Fibroblast of skin of right quadriceps (primary cell): Measurements from ENCODE around the gene ALDH1A2.
"Not testable (repeated sequence)": the region's sequence is repeated elsewhere in the genome, so short reads cannot be mapped to it uniquely, and the experiment has no call there.

Experiments used
- DNase-seq: peaks from one replicate; pipeline ENCODE4 v3.0.0-alpha.2; 2013

Gene ALDH1A2

DNA sequence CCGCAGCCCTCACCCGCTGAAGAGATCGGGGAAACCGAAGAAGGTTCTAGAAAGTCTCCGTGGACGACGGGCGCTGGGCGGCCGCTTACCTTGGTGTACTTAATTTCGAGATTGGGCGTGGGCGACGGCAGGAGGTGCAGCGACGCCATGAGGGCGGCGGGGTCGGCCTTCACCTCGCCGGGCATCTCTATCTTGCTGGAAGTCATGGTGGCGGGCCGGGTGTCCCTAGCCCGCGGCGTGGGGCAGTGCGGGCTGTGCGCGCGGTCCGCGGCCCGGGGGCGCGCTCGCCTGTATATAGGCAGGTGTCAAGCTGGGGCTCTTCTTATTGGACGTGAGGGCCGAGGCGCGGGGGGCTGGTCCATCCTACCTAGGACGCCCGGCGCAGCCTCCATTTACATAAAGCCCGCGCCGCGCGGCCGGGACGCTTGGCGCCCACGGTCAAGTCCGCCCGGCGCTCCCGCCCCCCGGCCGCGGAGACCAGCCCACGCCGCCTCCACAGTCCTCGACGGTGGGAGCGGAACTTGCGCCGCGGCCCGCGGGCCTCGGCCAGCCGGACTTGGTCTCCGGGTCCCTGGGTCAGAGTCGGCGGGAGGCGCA lies at the start of gene ALDH1A2:
TSS of gene ALDH1A2 (minus strand) at position 267 of the 597 bp plus-strand sequence. CDS start at position 206, 61 bp downstream.
- DNase-seq, result no peak

DNA sequence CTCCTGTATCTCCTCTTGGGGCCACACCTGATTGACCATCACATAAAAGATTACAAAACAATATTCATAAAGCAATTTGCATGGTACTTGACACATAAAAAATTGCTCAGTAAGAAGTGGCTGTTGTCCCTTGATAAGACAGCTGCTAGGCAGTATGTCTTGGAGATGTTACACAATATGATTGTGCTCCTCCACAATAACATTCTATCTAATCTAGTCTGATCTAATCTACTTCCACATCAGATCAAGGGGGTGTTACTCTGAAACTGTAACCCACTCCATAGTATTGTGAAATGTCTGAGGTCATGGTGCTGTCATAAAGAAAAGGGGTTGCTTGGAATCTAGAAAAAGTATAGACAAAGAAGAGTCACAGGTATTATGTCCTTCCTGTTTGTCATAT lies 49.3 kb upstream of the ALDH1A2 start:
- DNase-seq, result no peak

DNA sequence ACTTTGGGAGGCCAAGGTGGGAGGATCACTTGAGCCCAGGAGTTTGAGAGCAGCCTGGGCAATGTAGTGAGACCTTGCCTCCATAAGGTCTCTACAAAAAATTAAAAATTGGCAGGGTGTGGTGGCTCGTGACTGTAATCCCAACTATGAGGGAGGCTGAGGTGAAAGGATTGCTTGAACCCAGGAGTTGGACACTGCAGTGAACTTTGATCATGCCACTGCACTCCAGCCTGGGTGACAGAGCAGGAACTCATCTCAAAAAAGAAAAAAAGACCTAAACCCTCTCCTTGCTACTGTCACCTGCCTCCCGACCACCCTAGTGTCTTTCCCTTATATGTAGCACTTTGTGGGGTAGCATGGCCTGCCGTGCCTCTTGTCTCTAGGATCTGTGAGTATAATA lies 48.9 kb upstream of the ALDH1A2 start:
- DNase-seq, result no peak

DNA sequence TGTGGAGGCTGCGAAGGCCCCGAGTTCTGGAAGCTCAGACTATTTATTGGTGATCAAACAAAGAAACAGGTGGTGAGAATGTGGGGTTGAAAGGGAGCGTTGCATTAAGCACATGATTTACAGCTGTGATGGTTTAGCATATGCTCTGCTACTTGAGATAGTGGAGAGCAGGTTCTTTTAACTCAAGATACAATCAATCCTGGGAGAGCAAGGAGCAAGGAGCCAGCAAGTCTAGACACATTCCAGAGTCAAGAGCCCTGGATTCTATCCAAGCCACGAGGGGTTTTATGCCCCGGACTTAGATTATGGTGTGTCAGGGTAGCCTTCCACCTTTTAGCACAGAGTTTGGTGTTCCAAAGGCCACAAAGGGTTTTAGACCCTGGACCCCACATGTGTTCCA lies 47.8 kb upstream of the ALDH1A2 start:
- DNase-seq, result peak; percentile 8

DNA sequence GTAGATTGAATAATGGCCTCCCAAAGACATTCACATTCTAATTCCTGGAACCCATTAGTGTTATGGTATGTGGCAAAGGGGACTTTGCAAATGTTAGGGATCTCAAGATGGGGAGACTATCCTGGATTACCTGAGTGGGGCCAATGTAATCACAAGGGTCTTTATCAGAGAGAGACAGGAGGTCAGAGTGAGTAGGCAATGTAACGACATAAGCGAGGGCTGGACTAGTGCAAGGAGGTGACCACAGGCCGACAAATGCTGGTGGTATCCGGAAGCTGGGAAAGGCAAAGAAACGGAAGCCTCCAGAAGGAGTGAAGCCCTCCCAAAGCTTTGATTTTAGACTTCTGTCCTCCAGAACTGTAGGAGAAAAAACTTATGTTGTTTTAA lies 46.2 kb upstream of the ALDH1A2 start:
- DNase-seq, result no peak

DNA sequence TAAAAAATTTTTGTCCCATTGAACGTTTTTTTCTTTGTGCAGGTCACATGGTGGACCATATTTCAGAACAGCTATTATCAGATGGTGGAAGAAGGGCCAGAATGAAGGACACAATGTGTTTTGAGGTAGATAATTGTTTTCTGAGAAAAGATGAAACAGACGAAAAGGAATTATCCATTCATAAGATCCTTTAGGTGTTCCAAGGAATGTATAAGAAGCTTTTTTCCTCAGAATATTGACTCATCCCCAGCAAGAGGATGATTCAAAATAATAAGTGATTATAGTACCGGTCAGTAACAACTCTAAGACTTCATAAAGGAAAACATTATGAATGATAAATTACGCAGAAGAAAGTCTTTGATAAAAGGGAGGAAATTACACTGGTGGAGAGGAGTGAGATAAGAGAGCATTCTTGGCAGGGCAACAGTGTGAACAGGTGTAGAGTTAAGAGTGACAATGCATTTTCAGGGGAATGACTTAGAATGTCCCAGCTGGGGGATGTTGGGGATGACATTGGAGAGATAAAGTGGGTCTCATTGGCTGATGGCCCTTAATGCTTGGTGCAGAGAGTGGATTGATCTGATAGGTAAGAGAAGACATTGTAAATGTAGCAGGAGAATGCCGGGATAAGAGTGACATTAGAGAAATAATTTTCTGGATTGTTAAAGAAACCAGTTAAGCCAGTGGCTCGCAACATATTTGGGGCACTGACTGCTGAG lies 45.6 kb upstream of the ALDH1A2 start:
- no peak for DNase-seq

DNA sequence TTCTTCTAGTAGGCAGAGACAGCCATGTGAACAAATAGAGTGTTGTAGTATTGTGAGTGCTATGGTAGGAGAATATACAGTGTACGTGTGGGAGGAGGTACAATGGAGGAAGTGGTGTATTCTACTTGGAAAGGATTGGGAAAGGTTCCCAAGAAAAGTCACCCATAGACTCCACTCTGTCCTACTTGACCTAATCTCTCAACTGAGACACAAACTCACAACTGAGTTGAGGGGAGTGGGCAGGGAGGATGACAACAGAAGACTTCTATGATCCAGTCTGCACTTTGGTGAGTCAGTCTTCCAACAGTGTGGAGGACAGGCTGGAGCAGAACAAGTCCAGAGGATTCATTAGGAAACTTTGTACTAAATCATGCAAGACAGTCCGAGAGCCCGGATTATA lies 43.9 kb upstream of the ALDH1A2 start:
- no peak for DNase-seq

DNA sequence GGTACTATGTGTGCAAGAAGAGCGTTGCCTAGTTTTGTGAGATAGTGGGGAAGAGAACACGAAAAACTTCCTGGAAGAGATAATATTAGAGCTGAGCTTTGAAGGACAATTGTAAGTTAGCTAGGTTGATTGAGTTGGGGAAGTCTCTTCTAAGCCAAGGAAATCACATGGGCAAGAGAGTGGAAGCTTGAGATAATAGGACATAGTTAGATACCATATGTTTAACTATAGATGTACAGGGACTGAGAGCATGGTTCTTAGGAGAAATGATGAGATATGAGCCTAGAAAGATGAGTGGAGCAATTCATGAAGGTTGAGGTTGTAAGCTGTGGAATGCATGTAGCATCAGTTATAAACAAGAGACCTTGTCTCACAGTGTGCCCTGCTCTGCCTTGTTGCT lies 42.6 kb upstream of the ALDH1A2 start:
- no peak for DNase-seq

DNA sequence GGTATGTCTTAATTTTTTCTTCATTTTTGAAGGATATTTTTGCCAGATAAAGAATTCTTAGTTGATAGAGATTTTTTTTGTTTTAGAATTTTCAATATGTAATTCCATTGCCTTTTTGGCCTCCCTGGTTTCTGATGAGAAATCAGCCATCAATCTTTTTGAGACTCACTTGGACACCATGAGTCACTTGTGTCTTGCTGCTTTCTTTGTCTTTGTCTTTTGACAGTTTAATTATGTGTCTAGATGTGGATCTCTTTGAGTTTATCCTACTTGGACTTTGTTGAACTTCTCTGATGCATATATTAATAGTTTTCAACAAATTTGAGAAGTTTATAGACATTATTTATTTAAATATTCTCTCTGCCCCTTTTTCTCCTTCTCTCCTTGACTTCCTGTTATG lies 38.0 kb upstream of the ALDH1A2 start:
- DNase-seq, result no peak

DNA sequence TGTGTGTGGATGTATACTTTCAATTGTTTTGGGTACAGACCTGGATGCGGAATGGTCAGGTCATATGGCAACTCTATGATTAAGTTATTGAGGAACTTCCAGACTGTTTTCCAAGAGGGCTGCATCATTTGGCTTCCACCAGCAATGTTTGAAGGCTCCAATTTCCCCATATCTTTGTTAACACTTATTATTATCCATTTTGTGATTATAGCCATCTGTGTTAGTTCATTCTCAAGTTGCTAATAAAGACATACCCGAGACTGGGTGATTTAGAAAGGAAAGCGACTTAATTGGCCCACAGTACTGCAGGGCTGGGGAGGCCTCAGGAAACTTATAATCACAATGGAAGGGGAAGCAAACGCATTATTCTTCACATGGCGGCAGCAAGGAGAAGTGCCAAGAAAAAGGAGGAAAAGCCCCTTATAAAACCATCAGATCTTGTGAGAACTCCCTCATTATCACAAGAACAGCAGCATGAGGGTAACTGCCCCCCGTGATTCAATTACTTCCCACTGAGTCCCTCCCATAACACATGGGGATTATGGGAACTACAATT lies 31.1 kb upstream of the ALDH1A2 start:
- DNase-seq, result no peak

DNA sequence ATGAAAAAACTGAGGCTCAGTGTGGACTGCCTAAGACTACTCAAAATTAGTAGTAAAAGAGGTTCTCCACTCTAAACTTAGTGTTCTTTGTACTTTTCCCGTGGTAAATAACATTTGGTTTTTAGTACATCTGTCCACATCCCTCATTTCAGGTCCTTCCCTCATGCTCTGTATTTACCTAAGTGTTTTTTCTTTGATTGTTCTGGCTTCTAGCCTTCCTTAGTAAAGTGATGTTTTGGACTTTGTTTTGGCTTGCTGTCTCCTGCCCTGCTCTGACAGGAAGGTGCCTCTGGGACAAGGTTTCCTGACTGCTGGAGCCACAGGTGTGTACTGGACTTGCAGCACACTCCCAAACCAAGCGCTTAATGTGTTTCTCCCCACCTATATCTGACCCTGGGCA lies 29.9 kb upstream of the ALDH1A2 start:
- no peak for DNase-seq

DNA sequence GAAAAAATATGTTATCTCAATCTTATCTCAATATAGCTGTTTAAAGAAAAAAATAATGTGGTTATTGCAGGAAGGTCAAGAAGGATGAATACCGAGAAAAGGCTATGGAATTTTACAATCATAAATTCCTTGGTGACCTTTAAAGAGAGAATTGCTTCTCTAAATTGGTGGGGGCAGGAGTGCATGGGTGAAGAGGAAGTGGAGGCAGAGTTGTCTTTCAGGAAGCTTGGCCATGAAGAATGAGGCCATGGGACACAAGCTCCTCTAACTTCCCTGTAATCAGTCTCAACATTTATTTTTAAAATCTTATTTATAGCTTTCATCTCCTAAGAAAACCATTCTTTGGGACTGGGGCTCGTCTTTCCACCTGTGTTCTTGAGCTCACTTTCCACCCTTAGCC lies 22.4 kb upstream of the ALDH1A2 start:
- DNase-seq, result no peak

DNA sequence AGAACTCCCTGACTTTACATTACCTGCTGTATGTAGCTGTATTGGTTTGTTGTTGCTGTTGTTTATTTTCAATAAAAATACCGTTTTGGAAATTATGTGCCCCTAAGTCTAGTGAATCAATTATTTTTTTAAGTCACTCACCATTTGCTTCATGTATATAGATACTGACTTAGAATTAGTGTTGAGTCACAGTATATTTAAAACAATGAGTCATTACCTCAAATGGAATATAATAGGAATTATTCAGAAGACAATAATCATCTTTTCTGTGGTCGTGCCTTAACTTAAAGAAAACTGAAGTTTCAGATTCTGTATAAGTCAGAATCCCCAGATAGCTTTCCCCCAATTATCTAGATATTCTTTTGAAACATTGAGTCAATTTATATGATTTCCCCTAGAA lies 21.0 kb upstream of the ALDH1A2 start:
- peak; percentile 21 for DNase-seq

DNA sequence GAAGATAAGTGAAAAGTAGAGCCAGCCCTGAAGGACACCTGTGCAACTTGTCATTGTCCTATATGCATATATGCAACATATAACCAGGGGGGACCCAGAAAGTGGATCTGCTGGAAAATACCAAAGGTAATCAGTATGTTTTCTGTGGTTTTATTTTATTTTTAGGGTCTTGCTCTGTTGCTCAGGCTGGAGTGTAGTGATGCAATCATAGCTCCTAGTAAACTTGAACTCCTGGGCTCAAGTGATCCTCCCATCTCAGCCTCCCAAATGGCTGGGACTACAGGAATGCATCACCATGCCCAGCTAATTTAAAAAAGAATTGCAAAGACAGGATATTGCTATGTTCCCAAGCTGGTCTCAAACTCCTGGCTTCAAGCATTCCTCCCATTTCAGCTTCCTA lies 18.0 kb upstream of the ALDH1A2 start:
- no peak for DNase-seq

DNA sequence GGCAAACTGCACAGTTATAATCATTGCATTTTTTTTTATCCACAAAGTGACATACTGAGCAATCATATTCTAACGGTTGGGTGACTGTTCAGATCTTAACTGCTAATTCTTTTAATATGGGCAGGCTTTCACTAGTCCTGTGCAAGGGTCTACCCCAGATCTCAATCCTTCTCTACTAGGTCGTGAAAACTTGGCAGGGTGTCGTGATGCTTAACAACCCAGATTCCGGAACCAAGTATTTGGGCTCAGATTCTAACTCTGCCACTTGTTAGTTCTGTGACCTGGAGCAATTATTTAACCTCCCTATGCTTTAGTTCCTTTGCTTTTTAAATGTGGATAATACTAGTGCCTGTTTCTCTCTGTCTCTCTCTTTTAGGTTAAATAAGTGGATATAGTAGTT lies 16.4 kb upstream of the ALDH1A2 start:
- no peak for DNase-seq

DNA sequence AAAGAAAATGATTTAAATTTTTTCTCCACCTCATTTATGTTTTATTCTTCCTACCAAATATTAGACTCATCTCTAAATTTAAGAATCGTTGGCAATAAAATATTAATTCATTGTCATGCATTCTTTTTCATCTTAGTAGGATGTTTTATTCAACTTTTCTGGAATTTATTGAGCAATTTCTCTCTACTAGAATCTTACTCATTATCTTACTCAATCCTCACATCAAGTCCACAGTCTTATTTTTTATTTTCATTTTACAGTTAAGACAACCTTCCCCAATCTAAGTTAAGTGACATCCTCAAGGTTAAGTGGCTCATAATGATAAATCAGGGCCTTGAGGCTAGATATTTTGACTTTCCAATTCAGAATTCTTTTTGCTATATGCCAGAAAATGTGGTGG lies 15.9 kb upstream of the ALDH1A2 start:
- DNase-seq, result no peak

DNA sequence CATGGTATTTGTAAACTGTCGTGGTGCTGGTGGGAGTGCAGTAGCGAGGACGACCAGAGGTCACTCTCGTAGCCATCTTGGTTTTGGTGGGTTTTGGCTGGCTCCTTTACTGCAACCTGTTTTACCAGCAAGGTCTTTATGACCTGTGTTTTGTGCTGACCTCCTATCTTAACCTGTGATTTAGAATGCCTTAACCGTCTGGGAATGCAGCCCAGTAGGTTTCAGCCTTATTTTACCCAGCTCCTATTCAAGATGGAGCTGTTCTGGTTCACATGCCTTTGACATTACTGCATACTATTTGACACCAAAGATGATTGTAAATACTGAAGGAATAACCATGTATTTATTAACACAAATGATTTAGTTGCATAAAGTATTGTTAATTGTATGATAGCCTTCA lies 15.4 kb upstream of the ALDH1A2 start:
- not testable (repeated sequence) for DNase-seq

DNA sequence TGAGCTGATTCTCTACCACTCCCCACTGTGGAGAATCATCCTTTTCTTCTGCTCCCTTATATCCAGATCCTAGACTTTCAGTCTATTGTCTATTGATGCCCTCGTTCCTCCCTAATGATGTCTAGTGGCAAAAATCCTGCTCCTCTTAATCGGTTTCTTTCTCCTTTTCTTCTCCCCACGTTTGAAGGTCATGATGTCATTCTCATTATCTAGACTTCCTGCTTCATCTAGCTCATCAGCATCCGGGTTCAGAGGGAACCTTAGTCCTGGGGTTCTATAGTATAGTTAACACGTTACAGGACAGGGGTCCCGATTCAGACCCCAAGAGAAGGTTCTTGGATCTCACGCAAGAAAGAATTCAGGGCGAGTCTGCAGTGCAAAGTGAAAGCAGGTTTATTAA lies 14.9 kb upstream of the ALDH1A2 start:
- no peak for DNase-seq

DNA sequence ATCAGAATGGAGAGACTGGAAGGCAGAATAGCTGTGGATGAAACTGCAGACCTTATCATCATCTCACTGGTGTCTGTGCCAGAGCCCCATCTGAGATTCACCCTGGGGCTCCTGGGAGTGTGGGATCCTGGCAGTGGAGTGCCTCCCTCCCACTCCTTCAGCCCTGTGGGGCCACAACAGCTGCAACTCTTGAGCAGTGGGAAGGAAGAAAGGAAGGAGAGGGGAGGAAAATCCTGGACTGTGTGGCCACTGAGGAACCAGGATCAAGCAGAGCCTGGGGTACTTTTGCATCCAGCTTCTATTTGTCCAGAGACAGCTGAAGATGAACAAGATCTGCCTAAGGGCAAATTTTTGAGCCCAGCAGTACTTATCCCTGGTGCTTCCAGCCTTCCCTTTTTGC lies 13.1 kb upstream of the ALDH1A2 start:
- DNase-seq, result no peak

DNA sequence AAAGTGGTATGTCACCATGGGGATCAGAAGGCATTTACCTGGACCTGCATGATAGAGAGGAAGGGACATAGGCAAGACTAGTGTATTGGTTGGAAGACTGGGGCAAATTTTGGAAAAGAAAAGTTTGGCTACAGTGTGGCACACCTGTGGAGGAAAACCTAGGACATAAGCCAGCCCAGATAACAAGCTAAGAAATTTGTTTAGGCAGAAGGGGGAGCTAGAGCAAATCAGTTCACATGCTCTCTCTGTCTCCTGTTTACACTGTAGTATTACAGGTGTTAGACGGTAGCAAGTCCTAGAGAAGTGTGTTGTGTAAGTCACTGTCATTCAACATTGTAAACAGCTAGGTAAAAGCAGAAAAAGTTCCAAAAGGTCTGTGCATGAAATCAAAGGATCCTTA lies 11.9 kb upstream of the ALDH1A2 start:
- no peak for DNase-seq

DNA sequence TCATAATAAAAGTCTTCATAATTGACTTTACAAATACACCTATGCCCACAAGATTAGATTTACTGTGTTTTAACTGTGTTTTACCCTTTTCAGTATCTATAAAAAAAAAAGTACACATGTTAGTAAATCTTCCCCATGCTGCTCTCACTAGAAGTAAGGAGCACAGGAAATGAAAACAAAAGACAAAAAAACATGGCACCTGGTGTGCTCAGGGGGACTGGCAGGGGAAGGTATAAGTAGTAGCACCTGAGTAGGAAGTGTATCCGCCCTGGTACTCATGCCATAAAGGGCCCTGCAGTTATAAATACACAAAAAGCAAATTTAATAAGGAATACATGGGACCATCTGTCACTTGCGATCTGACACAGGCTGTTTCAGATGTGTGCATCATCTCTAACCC lies 8.9 kb upstream of the ALDH1A2 start:
- no peak for DNase-seq

DNA sequence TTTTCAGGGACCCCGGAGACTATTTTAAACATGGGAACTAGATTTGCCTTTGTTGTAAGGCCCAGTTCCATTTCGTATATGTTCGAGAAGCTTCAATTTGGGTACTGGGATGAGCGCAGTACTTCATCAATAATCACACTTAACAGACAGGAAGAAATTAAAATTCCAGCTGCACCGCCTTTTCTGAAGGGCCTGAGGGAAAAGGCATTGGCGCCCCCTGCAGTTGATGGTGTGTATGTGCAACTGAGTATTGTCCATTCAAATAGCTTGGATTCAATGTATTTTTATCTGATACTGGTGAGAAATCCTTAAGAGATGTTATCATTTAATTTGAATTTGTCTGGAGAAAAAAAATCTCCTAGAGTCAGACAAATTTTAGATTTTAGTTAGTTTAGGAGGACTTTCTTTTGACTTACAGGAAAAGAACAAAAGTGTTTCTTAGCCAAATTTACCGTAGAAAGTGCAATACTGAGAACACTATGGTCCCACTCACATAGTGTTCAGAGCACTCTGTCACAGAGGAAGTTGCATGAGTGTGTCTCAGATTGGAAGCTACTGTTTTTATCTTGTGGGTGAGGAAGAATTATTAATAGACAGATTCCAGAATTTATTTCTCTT lies 5.4 kb upstream of the ALDH1A2 start:
- peak; percentile 52 for DNase-seq

DNA sequence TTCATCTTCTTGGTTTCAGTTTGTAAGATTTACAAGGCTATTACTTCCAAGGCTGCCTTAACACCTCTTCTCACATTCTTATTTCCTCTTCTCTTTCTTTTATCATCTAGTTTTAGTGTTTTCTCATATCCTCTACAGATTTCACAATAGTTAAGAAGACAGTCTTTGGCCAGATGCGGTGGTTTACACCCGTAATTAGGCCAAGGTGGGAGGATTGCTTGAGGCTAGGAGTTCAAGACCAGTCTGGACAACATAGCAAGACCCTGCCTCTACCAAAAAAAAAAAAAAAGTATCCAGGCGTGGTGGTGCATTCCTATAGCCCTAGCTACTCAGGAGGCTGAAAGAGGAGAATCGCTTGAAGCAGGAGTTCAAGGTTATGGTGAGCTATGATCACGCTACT lies 3.5 kb upstream of the ALDH1A2 start:
- DNase-seq, result no peak
